Daoy (cell line): ENCODE data around the gene TAF11L8. TPM values are rescaled to one million over a fixed set of nuclear protein-coding genes. Genes with fewer than 3 reads are reported as not detected.
"Not testable (repeated sequence)": the region's sequence is repeated elsewhere in the genome, so short reads cannot be mapped to it uniquely, and the experiment has no call there.

Source experiments
- DNase-seq: peaks from one replicate; pipeline ENCODE4 v3.0.0-alpha.2; 2015; ENCODE audit warnings: low read depth
- total RNA-seq: library from RNA; depleted of rRNA; stranded (reverse); fragments of >200 nt; shearing (Covaris generic); gene quantifications from 2 replicates; pipeline ENCODE4 v1.2.3, GENCODE V29; 2014; rRNA removed

The TAF11L8 gene
- total RNA-seq: not detected in 2 replicates

GRCh38 chr5:17590860-17591259 lies at the start of gene TAF11L8:
Gene TAF11L8, minus strand, starts transcription at chr5:17590960.
- not testable (repeated sequence) for DNase-seq

- DNase-seq: no peak
These were observed 43.4 kb upstream of the TAF11L8 start, which contains the start of gene TAF11L14 for GRCh38 chr5:17634160-17634559. Gene TAF11L14, plus strand, starts transcription at chr5:17634460.

- DNase-seq: not testable (repeated sequence)
These were observed 41.0 kb upstream of the TAF11L8 start, which contains the start of gene TAF11L13 for GRCh38 chr5:17631788-17632187. Gene TAF11L13, plus strand, starts transcription at chr5:17632088.

- DNase-seq: no peak
These were observed 34.9 kb upstream of the TAF11L8 start for GRCh38 chr5:17625686-17626085.

GRCh38 chr5:17620627-17621026 lies 29.9 kb upstream of the TAF11L8 start:
- DNase-seq: peak; percentile 33

GRCh38 chr5:17619354-17619753 lies 28.6 kb upstream of the TAF11L8 start:
- DNase-seq: peak; percentile 30

- DNase-seq: no peak
These were observed 24.3 kb upstream of the TAF11L8 start for GRCh38 chr5:17614872-17615605.

GRCh38 chr5:17610092-17610491 lies 19.3 kb upstream of the TAF11L8 start, which contains the start of gene TAF11L12:
Gene TAF11L12, plus strand, starts transcription at chr5:17610392.
- not testable (repeated sequence) for DNase-seq

GRCh38 chr5:17607461-17607860 lies 16.7 kb upstream of the TAF11L8 start:
- DNase-seq: not testable (repeated sequence)

- DNase-seq: no peak
These were observed 14.2 kb upstream of the TAF11L8 start for GRCh38 chr5:17604951-17605350.

- DNase-seq: not testable (repeated sequence)
These were observed 13.1 kb upstream of the TAF11L8 start, which contains the start of gene TAF11L11 for GRCh38 chr5:17603880-17604279. Gene TAF11L11, plus strand, starts transcription at chr5:17604183.

GRCh38 chr5:17597728-17598127 lies 7.0 kb upstream of the TAF11L8 start, which contains the start of gene TAF11L10:
Gene TAF11L10, minus strand, starts transcription at chr5:17597828.
- not testable (repeated sequence) for DNase-seq

- not testable (repeated sequence) for DNase-seq
These were observed 3.5 kb upstream of the TAF11L8 start, which contains the start of gene TAF11L9 for GRCh38 chr5:17594255-17594654. Gene TAF11L9, minus strand, starts transcription at chr5:17594394.

GRCh38 chr5:17585658-17586057 lies 5.1 kb downstream of the TAF11L8 start, which contains the start of gene TAF11L7:
Gene TAF11L7, minus strand, starts transcription at chr5:17585758.
- not testable (repeated sequence) for DNase-seq

Other genes with a start within 250 kb of the TAF11L8 start
- not detected in 2 replicates for gene TAF11L2, start 92.7 kb downstream of the TAF11L8 start, total RNA-seq
- gene TAF11L3, start 72.6 kb downstream of the TAF11L8 start, total RNA-seq: not detected in 2 replicates
- not detected in 2 replicates for gene TAF11L4, start 69.2 kb downstream of the TAF11L8 start, total RNA-seq
- gene TAF11L5, start 65.7 kb downstream of the TAF11L8 start, total RNA-seq: not detected in 2 replicates
- not detected in 2 replicates for gene TAF11L6, start 62.3 kb downstream of the TAF11L8 start, total RNA-seq
- not detected in 2 replicates for gene TAF11L7, start 5.2 kb downstream of the TAF11L8 start, total RNA-seq
- gene TAF11L9, start 3.4 kb upstream of the TAF11L8 start, total RNA-seq: not detected in 2 replicates
- gene TAF11L10, start 6.9 kb upstream of the TAF11L8 start, total RNA-seq: not detected in 2 replicates
- not detected in 2 replicates for gene TAF11L11, start 13.2 kb upstream of the TAF11L8 start, total RNA-seq
- not detected in 2 replicates for gene TAF11L12, start 19.4 kb upstream of the TAF11L8 start, total RNA-seq
- 0.17 TPM in 1 of 2 replicates, not detected in the other for gene TAF11L13, start 41.1 kb upstream of the TAF11L8 start, total RNA-seq
- gene TAF11L14, start 43.5 kb upstream of the TAF11L8 start, total RNA-seq: not detected in 2 replicates